ENCODE results near the gene DIS3L2. TPM values are rescaled to one million over a fixed set of nuclear protein-coding genes. Genes with fewer than 3 reads are reported as not detected.

The DIS3L2 gene
- total RNA-seq, 2 experiments from 2014 or later: 20.2 to 20.6 TPM

DNA sequence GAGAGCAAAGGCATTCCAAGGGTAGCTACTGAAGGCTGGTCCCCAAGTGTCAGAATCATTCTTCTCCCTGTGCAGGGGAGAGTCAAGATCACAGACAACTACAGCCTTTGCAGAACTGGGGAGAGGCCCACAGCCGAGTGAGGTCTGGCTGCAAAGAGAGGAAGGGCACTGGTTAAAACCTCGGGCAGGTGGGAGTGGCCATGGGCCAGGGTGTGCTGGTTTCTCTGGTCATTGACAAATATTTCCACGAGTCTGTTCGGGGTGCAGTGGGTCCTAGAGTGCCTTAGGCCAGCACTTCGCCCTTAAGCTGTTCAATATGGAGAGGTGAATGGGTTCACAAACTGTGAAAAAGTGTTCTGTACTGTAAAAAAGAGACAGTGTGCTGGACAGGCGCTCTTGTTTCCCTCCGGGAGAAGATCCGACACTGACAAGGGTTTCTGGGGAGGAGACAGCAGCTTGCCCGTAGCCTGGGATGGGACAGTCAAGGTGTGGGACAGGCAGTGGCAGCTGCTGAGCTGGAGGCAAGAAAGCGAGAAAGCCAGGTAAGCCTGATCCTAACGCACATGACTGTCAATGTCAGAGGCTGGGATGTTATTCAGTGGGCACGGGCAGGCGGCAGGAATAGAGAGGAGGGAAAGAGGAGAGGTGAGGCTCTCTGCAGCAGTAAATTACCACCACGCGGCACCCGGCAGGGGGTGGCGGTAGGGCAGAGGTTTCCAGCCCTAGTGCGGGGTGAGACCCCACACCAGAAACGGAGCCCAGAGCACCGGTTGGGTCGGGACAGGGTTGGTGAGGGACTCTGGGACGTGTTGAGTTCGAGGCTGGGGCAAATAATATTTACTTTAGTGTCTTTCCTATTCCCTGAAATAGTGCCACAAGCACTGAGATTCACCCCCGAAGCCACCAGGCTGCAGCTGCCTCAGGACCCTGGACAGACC, 37.3 kb upstream of the DIS3L2 start:
- no peak overlapping the region for H3K4me3 ChIP-seq (ENCODE audit: low read depth, low read length, poor library complexity, severe bottlenecking)
- no peak overlapping the region for H3K27ac ChIP-seq (ENCODE audit: low read depth, low read length, poor library complexity, severe bottlenecking)
- H3K4me2 ChIP-seq (ENCODE audit: low read length): no peak overlapping the region
- no peak for DNase-seq (ENCODE audit: low spot score)
- TF ChIP-seq, protein P1, sequence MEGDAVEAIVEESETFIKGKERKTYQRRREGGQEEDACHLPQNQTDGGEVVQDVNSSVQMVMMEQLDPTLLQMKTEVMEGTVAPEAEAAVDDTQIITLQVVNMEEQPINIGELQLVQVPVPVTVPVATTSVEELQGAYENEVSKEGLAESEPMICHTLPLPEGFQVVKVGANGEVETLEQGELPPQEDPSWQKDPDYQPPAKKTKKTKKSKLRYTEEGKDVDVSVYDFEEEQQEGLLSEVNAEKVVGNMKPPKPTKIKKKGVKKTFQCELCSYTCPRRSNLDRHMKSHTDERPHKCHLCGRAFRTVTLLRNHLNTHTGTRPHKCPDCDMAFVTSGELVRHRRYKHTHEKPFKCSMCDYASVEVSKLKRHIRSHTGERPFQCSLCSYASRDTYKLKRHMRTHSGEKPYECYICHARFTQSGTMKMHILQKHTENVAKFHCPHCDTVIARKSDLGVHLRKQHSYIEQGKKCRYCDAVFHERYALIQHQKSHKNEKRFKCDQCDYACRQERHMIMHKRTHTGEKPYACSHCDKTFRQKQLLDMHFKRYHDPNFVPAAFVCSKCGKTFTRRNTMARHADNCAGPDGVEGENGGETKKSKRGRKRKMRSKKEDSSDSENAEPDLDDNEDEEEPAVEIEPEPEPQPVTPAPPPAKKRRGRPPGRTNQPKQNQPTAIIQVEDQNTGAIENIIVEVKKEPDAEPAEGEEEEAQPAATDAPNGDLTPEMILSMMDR (conservative IDR thresholded peaks at IDR 0.05; ENCODE audit: low read length): no peak
- TF ChIP-seq EZH2phosphoT487 (IDR thresholded peaks at IDR 0.05; ENCODE audit: borderline replicate concordance, low read depth, low read length): no peak
- no peaks in the 10 kb centered on the region for H3K9me3 ChIP-seq (ENCODE audit: low read length)
- H3K9me2 ChIP-seq (ENCODE audit: insufficient read depth, low read length): no peaks in the 10 kb centered on the region
- no TSS peak for BruUV-seq (replicated peaks)
- CTCF ChIA-PET (ENCODE audit: unreplicated experiment): no interaction called here
- H3K4me1 ChIP-seq (ENCODE audit: insufficient read depth, low read length, poor library complexity, severe bottlenecking): no peaks in the 10 kb centered on the region
- H2AFZ ChIP-seq (ENCODE audit: low read length): no peak overlapping the region
- POLR2A ChIA-PET: interaction anchor here (0.7 kb wide), 1 partner anchor 92 kb away, joined by 3 read pairs; no protein-coding TSS in a partner anchor
- no peaks in the 10 kb centered on the region for H3K79me2 ChIP-seq (ENCODE audit: insufficient read depth, low read depth, low read length)
- no peaks in the 10 kb centered on the region for H3K36me3 ChIP-seq (ENCODE audit: insufficient read depth, low read length)
- no peaks in the 10 kb centered on the region for H4K20me1 ChIP-seq (ENCODE audit: insufficient read depth, low read length)
- intact Hi-C loops (cut with micrococcal nuclease; ENCODE audit: unreplicated experiment): no loop called here

DNA sequence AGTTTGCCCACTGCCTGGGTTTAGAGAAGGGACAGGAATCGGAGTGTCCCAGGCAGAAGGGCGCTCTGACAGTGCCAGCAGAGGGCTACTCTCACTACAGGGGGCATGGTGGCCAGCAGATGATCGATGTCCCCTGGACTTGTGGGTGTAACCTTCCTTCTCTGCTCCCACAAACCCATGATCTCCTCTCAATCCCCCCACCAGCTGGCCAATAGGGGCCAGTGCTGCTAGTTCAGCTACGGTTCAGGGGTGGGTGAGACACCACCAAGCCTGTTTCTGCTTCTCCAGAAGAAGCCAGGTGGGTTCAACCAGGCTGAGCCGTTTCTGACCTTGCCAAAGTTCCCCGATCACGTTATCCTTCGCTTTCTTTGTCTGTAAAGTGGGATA, 36.6 kb upstream of the DIS3L2 start:
- BruUV-seq (replicated peaks): no TSS peak
- intact Hi-C loops (cut with micrococcal nuclease; ENCODE audit: unreplicated experiment): loop anchor here (1.0 kb wide), 1 partner anchor 217 kb away; no protein-coding TSS in a partner anchor
- H4K20me1 ChIP-seq (ENCODE audit: insufficient read depth, low read length): no peaks in the 10 kb centered on the region
- H2AFZ ChIP-seq (ENCODE audit: low read length): no peak overlapping the region
- no peak overlapping the region for H3K4me3 ChIP-seq (ENCODE audit: low read depth, low read length, poor library complexity, severe bottlenecking)
- DNase-seq (ENCODE audit: low spot score): no peak
- no peaks in the 10 kb centered on the region for H3K36me3 ChIP-seq (ENCODE audit: insufficient read depth, low read length)
- ChIA-PET POLR2A (no interaction called here), CTCF (ENCODE audit: unreplicated experiment) (no interaction called here)
- H3K4me2 ChIP-seq (ENCODE audit: low read length): no peak overlapping the region
- H3K9me2 ChIP-seq (ENCODE audit: insufficient read depth, low read length): no peaks in the 10 kb centered on the region
- H3K79me2 ChIP-seq (ENCODE audit: insufficient read depth, low read depth, low read length): no peaks in the 10 kb centered on the region
- no peak for TF ChIP-seq EZH2phosphoT487 (IDR thresholded peaks at IDR 0.05; ENCODE audit: borderline replicate concordance, low read depth, low read length)
- H3K9me3 ChIP-seq (ENCODE audit: low read length): no peaks in the 10 kb centered on the region
- no peak overlapping the region for H3K27ac ChIP-seq (ENCODE audit: low read depth, low read length, poor library complexity, severe bottlenecking)
- no peaks in the 10 kb centered on the region for H3K4me1 ChIP-seq (ENCODE audit: insufficient read depth, low read length, poor library complexity, severe bottlenecking)

DNA sequence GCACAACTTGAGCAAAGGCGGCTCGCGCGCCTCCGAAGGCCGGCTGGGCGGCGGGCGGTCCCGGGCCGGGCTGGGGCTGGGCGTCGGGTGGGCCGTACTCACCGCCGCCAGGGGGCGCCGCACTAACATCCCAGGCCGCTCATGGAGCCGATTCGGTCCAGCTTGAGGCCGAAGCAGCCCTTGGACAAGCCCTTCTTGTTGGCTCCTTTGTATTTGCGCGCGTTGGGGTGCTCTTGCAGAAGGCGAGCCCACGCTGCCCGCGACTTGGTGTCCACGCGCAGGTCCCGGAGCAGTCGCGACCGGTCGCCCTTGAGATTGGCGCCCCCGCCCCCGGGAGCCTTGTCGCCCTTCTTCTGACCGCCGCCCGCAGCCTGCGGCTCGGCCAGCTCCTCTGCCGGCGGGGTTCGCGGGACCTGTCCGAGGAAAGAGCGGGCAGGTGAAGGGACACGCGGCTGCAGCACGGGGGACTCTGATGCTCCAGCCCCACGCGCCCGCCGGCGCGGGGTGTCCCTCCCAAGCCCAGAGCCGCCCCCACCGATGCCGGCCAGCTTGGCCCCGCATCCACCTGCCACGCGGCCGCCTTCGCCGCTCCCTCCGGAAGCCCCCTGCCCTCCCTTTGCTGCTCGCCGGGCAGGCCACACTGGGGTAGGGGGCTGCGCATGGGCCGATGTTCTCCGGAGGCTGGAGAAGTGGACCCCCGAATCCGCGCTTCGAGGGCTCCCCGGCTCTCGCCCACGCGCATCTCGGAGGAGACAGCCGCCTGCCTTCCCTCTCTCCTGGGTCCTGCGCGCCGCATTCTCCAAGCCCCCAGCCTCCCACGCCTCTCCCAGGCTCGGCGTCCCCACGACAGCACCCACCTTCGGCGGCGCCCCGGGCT, 36.0 kb upstream of the DIS3L2 start:
- no peak overlapping the region for H3K27ac ChIP-seq (ENCODE audit: low read depth, low read length, poor library complexity, severe bottlenecking)
- intact Hi-C loops (cut with micrococcal nuclease; ENCODE audit: unreplicated experiment): loop anchor here (1.0 kb wide), 2 partner anchors 217 to 402 kb away; no protein-coding TSS in a partner anchor
- H3K4me2 ChIP-seq (ENCODE audit: low read length): peak overlapping the region; percentile 37; the same call in 1 of the 2 replicates
- ChIA-PET CTCF (ENCODE audit: unreplicated experiment) (no interaction called here), POLR2A (no interaction called here)
- TF ChIP-seq, protein P1 (conservative IDR thresholded peaks at IDR 0.05; ENCODE audit: low read length): peak; percentile 84
- no peak for TF ChIP-seq EZH2phosphoT487 (IDR thresholded peaks at IDR 0.05; ENCODE audit: borderline replicate concordance, low read depth, low read length)
- no peaks in the 10 kb centered on the region for H3K4me1 ChIP-seq (ENCODE audit: insufficient read depth, low read length, poor library complexity, severe bottlenecking)
- no peaks in the 10 kb centered on the region for H3K9me3 ChIP-seq (ENCODE audit: low read length)
- no TSS peak for BruUV-seq (replicated peaks)
- H3K79me2 ChIP-seq (ENCODE audit: insufficient read depth, low read depth, low read length): no peaks in the 10 kb centered on the region
- DNase-seq (ENCODE audit: low spot score): peak; percentile 67
- no peaks in the 10 kb centered on the region for H3K36me3 ChIP-seq (ENCODE audit: insufficient read depth, low read length)
- H2AFZ ChIP-seq (ENCODE audit: low read length): no peak overlapping the region
- no peaks in the 10 kb centered on the region for H4K20me1 ChIP-seq (ENCODE audit: insufficient read depth, low read length)
- no peaks in the 10 kb centered on the region for H3K9me2 ChIP-seq (ENCODE audit: insufficient read depth, low read length)
- H3K4me3 ChIP-seq (ENCODE audit: low read depth, low read length, poor library complexity, severe bottlenecking): no peak overlapping the region

Data from OCI-LY7 (cell line).